NCI-H524 treated with DMSO at 0.1 percent for 48 hours (cell line): ENCODE measurements around the gene CCDC12.

Experiments used
- DNase-seq: peaks from one replicate; lab custom pipeline; 2025; lab: John Stamatoyannopoulos, UW

CCDC12 gene

DNA sequence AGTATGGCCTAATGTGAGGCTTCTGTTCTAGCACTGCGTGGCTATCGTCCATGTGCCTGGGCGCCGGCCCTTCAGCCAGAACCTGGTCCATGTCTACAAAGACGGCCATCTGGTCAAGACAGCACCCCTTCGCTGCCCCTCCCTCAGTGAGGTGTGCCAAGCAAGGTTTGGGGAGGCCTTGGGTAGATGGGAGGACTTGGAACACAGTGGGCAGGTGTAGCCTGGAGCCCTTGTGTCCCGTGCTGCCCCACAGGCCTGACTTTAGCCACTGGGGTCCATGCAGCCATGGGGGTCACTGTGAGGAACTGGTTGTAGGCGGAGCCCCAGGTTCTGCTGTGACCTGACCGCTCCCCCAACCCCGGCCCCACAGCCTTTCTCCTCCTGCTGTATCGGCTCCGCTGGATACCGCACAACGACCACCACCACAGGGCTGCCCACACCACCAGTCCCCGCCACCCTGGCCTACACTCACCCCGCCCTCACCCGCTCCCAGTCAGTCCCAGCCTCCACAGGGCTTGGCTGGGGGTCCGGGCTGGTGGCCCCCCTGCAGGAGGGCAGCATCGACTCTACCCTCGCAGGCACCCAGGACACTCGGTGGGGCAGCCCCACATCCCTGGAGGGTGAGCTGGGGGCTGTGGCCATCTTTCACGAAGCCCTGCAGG, 19.5 kb upstream of the CCDC12 start:
- DNase-seq, result no peak

DNA sequence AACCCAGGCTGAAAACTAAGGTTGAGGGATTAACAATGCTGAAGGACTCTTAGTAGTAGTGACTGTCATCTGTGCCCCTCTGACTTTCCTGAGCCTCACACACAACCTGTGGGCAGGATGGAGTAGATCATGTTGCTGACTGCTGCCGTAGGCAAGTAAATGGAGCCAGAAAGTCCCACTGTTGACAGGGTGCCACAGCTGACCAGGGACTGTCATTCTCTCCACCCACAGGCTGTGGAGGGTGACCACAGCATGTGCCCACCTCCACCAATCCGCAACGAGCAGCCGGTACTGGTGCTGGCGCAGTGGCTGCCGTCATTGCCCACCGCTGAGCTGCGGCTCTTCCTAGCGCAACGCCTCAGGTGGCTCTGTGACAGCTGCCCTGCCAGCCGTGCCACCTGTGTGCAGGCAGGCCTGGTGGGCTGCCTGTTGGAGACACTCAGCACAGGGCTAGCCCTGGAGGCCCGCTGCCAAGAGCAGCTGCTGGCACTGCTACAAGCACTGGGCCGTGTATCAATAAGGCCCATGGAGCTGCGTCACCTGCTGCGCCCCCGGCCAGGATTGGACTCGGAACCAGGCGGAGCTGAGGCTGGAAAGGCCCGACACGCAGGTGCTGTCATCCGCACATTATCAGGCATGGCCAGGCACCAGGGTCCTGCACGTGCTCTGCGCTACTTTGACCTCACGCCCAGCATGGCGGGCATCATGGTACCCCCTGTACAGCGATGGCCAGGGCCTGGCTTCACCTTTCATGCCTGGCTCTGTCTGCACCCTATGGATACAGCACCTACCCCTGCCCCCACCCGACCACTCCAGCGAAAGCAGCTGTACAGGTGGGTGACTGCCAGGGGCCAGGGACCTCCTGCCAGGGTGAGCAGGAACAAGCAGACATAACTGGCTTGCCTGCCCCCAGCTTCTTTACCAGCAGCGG, 18.5 kb upstream of the CCDC12 start:
- no peak for DNase-seq

DNA sequence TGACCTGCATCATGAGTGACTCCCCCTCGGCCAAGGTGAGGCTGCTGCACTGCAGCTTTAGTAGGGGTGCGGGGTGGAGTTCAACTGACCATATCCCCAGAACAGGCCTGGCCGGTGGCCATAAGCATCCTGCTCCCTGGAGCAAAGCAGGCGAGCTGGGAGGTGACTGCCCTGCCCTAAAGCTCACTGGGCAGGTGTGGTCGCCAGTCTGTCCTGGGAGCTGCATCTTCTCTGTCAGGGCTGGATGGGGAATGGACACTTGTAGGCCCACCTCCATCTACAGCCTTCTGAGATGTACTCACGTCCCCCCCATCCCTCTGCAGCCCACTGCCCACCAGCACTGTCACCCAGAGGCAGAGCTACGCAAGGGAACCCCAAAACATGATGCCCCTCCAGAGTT, 17.4 kb upstream of the CCDC12 start:
- no peak for DNase-seq

DNA sequence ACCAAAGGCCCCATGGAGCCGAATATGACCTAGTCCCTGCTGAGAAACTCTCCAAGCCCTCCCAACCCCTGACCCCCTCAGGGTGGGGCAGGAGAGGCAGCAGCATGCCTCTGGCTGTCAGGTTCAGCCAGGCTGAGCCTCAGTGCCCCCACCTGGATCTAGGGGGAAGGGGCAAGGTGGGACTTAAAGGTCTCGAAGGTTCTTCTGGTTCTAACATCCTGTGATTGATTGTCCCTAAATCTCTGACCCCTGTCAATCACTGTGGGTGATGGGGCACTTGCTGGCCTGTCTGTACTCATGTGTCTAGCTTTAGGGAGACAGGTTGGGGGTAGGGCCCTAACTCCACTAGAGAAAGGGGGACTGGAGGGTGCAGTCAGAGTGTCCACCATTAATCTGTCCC, 16.7 kb upstream of the CCDC12 start:
- no peak for DNase-seq

DNA sequence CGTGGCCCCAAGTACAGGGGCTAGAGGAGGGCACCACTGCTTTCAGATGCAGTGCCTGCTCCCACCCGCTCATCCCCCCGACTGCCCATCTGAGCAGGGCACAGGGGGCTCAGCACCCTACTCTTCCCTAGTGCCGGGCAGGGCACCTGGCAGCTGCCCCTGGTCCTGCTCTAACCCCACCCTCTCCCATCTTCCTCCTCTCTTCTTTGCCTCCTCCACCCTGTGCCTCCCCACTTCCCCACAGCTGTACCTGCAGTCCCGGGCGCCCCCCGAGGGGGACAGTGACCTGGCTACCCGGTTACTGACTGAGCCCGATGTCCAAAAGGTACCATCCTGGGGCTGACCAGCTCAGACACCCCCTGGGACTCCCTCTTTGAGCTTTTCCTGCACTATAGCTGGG, 15.7 kb upstream of the CCDC12 start:
- DNase-seq, result no peak

DNA sequence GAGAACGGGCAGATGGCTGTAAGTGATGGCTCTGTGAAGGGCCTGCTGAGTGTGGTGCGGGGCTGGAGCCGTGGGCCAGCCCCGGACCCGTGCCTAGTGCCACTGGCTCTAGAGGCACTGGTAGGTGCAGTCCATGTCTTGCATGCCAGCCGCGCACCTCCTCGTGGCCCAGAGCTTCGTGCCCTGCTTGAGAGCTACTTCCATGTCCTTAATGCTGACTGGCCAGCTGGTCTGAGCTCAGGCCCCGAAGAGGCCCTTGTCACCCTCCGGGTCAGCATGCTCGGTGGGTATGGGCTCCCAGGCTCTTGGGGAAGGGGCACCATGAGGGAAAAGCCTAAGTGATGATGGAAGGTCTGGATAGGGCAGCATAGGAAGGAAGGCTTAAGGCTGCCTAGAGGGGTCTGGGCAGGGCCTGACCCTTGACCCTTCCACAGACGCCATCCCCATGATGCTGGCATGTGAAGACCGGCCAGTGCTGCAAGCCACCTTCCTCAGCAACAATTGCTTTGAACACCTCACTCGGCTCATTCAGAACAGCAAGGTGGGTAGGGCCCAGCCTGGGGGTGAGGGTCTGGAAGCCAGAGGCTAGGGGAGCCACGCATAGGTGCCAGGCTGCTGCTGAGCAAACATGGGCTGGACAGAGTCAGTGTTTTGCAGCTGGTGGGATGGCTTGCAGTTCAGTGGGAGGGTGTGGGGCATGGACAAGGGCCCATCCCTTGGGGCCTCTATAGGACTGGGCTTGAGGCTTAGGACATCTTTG, 15.0 kb upstream of the CCDC12 start:
- no peak for DNase-seq

DNA sequence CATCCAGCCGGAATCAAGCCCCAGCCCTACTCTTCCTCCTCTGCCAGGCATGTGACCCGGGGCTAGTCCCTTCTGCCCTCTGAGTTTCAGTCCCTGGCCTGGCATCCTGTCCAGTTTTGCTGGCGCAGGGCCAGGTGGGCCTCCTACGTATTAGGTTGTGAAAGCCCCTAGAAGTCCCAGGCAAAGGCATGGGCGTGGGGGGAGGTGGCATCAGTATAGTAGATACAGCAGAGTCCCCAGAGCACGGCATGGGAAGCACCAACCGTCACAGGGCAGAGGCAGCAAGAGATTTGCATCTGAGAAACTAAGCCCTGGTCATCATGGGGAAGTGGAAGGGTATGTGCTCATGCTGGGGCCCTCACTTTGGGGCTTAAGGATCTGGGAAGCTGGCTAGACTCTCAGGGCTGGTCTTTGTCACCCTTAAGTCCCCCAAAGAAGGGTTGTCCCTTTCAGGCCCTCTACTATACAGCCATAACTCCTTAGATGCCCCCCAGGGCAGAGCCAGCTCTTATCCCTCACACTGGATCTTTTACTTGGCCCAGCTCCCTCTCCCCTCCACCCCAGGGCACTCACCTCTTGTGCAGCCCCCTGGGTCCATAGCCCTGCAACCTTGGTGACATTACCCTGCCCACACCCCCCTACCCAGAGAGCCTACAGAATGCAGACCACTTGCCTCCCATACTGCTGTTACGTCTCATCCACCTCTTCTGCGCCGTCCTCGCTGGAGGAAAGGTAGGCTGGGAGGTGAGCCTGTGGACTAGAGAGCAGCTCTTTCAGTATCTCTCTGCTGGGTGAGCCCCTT, 14.2 kb upstream of the CCDC12 start:
- DNase-seq, result no peak

DNA sequence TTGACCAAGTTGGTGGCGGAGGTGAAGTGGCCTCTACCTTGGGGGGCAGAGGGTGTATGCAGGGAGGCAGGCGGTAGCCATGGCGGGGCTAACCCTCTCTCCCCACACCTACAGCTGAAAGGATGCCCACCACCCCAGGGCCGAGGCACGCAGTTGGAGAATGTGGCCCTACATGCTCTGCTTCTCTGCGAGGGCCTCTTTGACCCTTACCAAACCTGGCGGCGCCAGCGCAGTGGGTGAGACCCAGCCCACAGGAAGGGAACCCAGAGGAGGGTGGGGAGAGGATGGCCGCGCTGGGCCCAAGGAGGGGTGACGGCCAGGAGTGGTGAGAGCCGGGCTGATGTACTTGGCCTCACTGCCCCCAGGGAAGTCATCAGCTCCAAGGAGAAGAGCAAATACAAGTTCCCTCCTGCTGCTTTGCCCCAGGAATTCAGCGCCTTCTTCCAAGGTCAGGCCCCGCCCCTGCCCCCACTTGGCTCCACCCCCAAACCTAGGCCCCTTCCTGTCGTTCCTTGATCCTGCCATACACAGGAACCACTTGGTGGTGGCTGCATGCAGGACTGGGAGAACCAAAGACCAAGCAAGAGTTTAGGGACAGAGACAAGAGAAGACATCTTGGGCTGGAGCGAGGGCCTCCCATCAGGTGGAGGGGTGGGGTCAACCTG, 12.7 kb upstream of the CCDC12 start:
- DNase-seq, result no peak

GRCh38 chr3:46988616-46989015, 12.1 kb upstream of the CCDC12 start:
- no peak for DNase-seq

GRCh38 chr3:46987743-46988401, 11.3 kb upstream of the CCDC12 start:
- DNase-seq, result no peak

GRCh38 chr3:46987319-46987742, 10.8 kb upstream of the CCDC12 start:
- no peak for DNase-seq

DNA sequence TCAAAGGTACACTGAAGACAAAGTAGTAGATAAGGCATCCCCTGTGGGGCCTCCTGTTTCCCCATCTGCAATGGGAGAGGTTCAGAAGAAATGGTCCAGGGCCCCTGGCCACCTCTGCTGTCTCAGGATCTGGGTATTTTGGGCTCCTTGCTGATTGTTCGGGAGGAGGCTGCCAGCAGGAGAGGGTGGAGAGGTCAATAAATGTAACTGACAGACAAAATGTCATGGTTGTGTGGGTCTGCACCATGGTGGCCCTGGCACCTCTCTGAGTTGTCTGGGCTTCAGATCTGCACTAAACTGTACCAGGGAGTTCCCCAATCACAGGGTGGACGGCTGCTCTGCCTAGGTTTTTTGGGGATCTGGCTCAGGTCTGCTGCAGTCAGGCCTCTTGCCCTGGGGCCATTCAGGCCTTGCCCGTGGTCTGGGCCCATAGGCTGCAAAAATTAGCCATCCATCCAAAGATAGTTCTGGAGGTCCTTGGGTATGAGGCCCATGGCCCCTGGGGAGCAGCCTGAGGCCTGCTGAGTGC, 10.3 kb upstream of the CCDC12 start:
- DNase-seq, result no peak

DNA sequence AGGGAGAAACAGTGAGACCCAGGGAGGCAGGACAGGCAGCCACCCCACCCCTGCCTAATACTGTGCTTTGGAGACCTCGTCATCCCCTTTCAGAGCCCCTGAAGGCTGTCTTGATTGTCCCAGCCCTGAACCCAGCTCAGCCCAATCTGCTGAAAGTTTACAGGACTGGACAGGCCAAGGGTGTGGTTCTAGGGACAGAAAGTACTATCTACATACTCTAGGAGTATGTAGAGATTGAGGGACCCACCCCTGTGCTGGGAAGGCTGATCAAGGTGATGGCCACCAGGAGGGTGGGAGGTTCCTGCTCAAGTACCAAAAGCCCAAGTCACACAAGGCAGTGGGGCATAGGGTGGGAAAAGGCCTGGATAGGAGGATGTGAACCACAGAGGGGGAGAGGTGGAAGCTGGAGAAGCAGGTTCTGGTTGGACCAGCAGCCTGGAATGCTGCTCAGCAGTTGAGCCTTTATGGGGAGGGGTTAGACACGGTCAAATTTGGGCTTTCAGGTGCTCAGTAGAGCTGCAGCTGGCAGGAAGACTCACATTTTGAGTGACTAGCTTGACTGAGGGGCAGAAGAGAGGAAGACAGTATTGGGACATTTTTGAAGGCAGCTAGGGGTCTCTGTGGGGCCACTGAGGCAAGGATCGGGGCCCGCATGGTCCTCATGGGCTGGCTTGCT, 9.6 kb upstream of the CCDC12 start:
- DNase-seq, result no peak

DNA sequence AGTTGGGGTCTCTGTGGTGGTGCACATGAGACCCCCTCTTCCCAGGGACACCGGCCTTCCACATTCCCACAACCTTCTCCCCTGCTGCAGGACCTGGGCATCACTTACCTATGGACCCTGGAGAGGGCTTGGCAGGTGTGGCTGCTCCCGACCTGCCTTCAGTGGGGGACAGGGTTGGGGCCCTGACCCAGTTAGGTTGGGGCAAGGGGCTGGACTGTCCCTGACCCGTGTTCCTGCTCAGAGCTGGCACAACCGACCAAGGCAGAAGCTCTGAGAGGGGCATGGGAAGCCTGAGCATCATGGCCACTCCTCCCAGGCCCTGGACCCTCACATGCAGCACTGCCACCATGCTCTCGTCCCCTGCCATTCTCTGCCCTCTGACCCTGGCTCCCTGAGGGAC, 9.0 kb upstream of the CCDC12 start:
- no peak for DNase-seq

- DNase-seq, result no peak
Measured at GRCh38 chr3:46984591-46985459, 8.3 kb upstream of the CCDC12 start.

GRCh38 chr3:46982546-46982945, 6.0 kb upstream of the CCDC12 start:
- DNase-seq, result no peak

GRCh38 chr3:46981932-46982471, 5.5 kb upstream of the CCDC12 start:
- no peak for DNase-seq

DNA sequence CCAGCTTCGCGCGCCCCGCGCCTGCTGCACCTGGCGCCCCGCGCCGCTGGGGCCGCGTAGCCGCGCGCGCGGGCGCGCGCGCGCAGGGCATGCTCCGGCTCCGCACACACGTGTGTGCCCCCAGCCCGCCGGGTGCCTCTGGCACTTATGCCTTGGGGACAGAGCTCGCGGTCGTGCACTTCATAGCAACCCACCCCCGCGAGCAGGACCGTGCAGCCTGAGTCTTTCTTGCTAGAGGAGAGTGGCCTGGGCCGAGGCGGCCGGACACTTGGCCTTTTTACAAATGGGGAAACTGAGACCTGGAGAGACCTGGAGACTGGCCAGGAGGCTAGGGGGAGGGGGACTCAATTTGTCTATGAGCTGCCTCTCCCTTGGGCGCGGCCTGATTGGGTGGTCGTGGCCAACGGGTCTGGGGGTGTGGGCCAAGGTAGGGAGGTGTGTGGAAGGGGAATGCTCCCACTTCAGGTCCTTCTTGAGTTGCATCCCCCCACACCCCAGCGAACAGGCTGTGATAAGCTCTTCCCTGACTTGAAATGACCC, 3.5 kb upstream of the CCDC12 start:
- no peak for DNase-seq
